HG03565 (cell line): Measurements from ENCODE around the gene XYLT1.

Experiments used
- ATAC-seq: cut with Tn5 transposase; IDR thresholded peaks from one replicate; pipeline ENCODE4 v1.9.1; 2021; ENCODE audit warnings: mild to moderate bottlenecking, moderate library complexity; ENCODE audit not compliant: unreplicated experiment

Gene XYLT1

GRCh38 chr16:17213025-17213424 lies 257.7 kb downstream of the XYLT1 start:
- ATAC-seq, result no peak

GRCh38 chr16:17212606-17213005 lies 258.2 kb downstream of the XYLT1 start:
- no peak for ATAC-seq

GRCh38 chr16:17211797-17212196 lies 259.0 kb downstream of the XYLT1 start:
- ATAC-seq, result no peak

GRCh38 chr16:17206712-17207111 lies 264.0 kb downstream of the XYLT1 start:
- no peak for ATAC-seq

GRCh38 chr16:17205279-17206211 lies 265.2 kb downstream of the XYLT1 start:
- no peak for ATAC-seq

- no peak for ATAC-seq
Measured at GRCh38 chr16:17204644-17205043, 266.1 kb downstream of the XYLT1 start.

GRCh38 chr16:17204206-17204605 lies 266.6 kb downstream of the XYLT1 start:
- ATAC-seq, result no peak

- no peak for ATAC-seq
Measured at GRCh38 chr16:17203424-17203823, 267.3 kb downstream of the XYLT1 start.

DNA sequence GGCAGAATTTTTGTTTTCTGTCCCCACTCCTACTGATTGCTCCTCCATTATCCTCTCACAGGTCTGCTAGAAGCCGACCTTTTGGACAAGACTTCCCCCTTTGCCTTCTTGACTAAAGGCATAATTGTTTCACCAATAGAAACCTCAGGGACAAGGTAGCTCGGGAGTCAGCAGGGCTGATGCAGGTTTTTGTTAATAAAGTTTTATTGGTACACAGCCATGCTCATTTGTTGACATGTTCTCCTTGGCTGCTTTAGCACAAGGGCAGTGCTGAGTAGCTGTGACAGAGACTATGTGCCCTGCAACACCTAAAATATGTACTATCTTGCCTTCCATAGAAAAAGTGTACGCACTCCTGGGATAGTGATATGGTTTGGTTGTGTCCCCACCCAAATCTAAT lies 271.6 kb downstream of the XYLT1 start:
- ATAC-seq, result no peak

DNA sequence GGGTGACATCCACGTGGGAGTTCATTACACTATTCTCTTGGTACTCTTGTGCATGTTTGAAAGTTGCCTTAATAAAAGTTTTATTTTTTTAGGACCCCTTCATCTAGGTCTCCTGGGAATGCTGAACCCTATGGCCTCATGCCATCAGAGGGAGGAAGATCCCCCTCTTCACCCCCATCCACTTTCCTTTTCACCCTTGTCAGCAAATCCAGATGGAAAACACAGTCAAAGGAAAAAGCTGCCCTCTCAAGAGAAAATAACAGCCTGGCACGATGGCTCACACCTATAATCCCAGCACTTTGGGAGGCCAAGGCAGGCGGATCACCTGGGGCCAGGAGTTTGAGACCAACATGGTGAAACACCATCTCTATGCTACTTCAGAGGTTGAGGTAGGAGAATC lies 274.2 kb downstream of the XYLT1 start:
- no peak for ATAC-seq

DNA sequence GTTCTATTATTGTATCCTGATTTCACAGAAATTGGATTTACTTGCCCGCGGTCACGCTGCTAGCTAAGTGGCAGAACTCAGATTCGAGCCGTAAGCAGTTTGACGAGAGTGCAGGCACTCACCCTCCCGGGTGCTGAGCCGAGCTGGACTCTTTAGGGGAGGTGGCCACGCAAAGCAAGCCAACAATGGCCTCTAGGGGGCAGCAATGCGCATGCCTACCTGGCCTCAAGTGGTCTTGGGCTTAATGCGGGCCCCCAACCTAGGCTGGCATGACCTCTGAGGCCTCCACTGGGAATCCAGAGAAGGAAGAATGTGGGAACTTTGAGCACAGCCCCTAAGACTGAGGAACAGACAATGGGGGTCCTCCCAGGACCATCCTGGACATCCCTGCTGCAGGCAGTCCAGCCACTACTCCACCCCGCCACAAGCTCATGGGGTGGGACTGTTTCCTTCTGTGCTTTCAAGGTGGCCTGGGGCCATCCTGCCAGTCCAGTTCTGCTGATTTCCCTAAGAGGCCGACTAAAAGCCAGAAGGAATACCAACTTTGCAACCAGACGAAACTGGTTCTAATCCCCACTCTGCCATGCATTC lies 276.5 kb downstream of the XYLT1 start:
- ATAC-seq, result no peak

DNA sequence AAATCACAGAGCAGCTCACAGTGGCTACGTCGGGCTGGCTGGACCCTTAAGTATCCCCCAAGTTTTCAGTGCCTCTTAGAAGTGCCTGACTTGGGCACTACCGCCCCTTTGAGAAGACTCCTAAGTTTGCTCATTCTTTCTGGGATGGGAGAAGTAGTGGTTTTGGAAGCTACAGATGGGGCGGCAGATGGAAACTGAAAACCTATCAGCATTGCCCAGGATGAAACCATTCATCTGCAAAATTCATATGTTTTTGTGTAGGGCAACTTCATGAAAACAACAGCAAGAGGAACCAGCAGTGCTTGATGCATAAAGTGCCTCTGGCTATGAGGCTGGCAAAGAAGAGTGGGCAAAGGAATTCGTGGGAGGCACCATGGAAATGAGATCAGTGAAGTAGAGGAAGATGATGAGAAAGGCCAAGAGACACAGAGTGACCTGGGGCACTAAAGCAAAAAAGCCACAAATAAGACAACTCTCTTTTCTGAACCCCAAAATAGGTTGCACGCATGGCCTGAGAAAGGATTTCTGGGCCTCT lies 277.1 kb downstream of the XYLT1 start:
- no peak for ATAC-seq

GRCh38 chr16:17184026-17184425 lies 286.7 kb downstream of the XYLT1 start:
- no peak for ATAC-seq

DNA sequence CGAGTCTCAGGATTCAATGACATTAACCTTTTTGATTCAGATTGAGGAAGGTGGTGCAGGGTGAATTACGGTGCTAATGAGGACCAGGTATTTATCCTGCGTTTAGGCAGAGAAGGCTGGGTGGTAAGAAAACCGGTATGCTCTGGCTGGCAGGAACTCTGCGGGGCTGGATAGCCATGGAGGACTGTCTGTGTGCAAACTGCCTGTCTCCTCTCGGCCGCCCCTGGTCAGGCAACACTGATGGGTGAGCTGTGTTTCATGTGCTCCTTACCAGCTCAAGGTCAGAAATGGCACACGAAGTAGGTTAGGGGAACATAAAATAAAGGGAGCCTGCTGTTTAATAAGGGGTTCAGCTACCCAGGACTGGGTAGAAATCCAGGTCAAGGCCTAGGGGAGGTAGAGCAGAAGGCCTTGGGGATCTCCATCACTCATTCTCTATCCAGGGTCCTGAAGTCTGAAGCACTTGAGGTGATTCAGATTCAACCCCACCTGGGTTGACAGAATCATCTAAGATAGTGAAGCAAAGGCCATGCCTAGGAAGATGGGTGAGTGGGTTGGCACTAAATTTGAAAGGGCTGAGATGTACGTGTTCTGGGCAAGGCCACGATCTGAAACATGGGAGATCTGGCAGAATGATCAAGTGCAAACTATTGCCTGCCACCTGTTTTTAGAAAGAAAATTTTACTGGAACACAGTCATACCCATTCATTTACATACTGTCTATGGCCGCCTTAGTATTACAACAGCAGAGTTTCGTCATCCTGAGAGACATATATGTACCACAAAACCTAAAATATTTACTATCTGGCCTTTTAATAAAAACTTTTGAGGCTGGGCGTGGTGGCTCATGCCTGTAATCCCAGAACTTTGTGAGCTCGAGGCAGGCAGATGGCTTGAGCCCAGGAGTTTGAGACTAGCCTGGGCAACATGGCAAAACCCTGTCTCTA lies 292.5 kb downstream of the XYLT1 start:
- ATAC-seq, result no peak

DNA sequence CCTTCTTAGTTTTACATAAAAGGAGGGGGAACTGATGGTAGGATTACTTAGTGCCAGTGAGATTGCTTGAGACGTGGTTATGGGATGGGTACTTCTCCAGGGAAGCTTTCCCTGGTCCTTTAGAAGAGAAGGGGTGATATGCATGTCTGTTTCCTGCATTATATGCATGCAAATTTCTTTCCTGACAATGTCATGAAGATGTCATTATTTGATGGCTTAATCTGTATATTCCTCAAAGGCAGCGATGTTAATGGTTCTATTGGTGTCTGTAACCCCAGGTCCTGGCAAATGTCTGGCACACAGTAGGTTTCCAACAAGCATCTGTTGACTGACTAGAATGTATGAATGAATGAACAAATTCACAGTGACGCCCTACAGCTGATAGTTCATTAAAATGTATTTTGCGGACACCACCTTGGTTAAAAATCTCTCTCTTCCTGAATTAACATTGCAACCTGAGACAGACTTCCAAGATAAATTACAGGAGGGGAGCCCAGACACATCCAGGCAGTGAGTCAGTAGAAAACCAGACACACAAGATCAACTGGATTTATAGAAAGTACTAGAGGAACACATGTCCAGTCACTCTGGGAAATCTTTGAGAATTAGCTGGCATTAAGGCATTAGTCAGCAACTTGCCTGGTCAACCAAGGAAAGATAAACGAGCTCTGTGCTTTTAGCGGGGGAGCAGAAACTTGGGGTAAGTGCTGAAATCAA lies 293.4 kb downstream of the XYLT1 start:
- no peak for ATAC-seq

DNA sequence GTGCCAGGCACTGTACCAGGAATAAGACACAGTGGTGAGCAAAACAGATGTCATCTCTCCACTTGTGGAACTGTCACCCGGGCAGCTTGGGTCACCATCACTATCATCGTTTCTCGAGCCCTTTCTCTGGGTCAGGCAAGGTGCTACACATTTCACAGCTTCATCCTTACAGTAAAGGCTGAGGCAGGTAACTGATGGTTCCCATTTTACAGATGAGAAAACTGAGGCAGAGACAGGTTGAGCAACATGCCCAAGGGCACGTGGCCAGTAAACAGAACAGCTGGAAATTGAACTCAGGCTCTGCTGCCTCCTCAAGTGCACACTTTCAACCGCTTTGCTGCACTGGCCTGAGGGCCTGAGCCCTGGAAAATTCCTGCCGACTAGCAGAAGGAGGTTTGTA lies 294.6 kb downstream of the XYLT1 start:
- no peak for ATAC-seq

DNA sequence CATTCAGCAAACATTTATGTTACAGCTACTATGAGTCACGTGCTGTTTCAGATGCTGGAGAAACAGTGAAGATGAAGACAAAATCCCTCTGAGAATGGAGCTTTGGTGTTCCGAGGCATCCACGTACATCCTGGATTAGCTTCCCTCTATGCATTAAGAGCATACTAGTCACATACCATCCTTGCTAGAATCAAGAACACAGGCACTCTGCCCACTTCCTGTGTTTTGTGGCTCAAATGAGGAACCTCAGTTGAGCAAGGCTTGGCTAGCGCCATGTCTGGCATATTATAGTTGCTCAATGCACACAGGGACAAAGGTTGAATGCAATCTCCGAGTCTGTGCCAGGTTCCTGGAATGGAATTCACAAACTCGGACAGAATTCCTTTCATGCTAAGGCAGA lies 297.5 kb downstream of the XYLT1 start:
- no peak for ATAC-seq

- ATAC-seq, result no peak
Measured at GRCh38 chr16:17171250-17172143, 299.3 kb downstream of the XYLT1 start.

GRCh38 chr16:17170435-17170834 lies 300.3 kb downstream of the XYLT1 start:
- no peak for ATAC-seq
